ENCODE data around the gene SMIM24.

GRCh38 chr19:3433313-3433712, 47.0 kb downstream of the SMIM24 start:
- TF ChIP-seq, protein P1, sequence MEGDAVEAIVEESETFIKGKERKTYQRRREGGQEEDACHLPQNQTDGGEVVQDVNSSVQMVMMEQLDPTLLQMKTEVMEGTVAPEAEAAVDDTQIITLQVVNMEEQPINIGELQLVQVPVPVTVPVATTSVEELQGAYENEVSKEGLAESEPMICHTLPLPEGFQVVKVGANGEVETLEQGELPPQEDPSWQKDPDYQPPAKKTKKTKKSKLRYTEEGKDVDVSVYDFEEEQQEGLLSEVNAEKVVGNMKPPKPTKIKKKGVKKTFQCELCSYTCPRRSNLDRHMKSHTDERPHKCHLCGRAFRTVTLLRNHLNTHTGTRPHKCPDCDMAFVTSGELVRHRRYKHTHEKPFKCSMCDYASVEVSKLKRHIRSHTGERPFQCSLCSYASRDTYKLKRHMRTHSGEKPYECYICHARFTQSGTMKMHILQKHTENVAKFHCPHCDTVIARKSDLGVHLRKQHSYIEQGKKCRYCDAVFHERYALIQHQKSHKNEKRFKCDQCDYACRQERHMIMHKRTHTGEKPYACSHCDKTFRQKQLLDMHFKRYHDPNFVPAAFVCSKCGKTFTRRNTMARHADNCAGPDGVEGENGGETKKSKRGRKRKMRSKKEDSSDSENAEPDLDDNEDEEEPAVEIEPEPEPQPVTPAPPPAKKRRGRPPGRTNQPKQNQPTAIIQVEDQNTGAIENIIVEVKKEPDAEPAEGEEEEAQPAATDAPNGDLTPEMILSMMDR (IDR thresholded peaks at IDR 0.05), result no peak
- no peak for TF ChIP-seq POLR2A (IDR thresholded peaks at IDR 0.05)

Measured in lower leg skin (tissue), 3 donors.